HepG2 (cell line): ENCODE data around the gene LENEP. TPM values are rescaled to one million over a fixed set of nuclear protein-coding genes. Genes with fewer than 3 reads are reported as not detected.
A peak's percentile ranks its signal among the peaks of the same experiment; 100 is the strongest.

Source experiments
- CENPBD1 ChIP-seq: sonication (generic); formaldehyde crosslinking; IDR thresholded peaks from 2 replicates; pipeline ENCODE4 v1.8.0; 2022; ENCODE audit warnings: missing genetic modification reagents, low read depth, mild to moderate bottlenecking, borderline replicate concordance
- CTCF ChIP-seq: sonication (generic); formaldehyde crosslinking; IDR thresholded peaks from 2 replicates; pipeline ENCODE4 v1.5.0; 2020; ENCODE audit warnings: mild to moderate bottlenecking, missing genetic modification reagents, moderate library complexity
- DR1 ChIP-seq: sonication (generic); formaldehyde crosslinking; IDR thresholded peaks from 2 replicates; pipeline ENCODE4 v1.8.0; 2021; ENCODE audit warnings: mild to moderate bottlenecking, missing genetic modification reagents, inconsistent platforms
- GTF3A ChIP-seq: sonication (generic); formaldehyde crosslinking; conservative IDR thresholded peaks from 2 replicates; pipeline ENCODE4 v1.4.0; 2020; ENCODE audit warnings: mild to moderate bottlenecking, missing genetic modification reagents
- MBD4 ChIP-seq: IDR thresholded peaks from 2 replicates; pipeline ENCODE4 v1.6.1; 2012; ENCODE audit warnings: low read length, inconsistent platforms, borderline replicate concordance
- NFATC3 ChIP-seq: sonication (generic); formaldehyde crosslinking; IDR thresholded peaks from 2 replicates; pipeline ENCODE4 v1.5.1; 2020; ENCODE audit warnings: mild to moderate bottlenecking, missing genetic modification reagents
- SETDB1 ChIP-seq: sonication (generic); formaldehyde crosslinking; IDR thresholded peaks from 2 replicates; pipeline ENCODE4 v1.5.1; 2020; ENCODE audit warnings: missing genetic modification reagents, mild to moderate bottlenecking, borderline replicate concordance
- SRF ChIP-seq: IDR thresholded peaks from 2 replicates; pipeline ENCODE4 v1.6.1; 2011; ENCODE audit warnings: mild to moderate bottlenecking, low read depth, low read length, moderate library complexity
- TBX3 ChIP-seq: fragments of 450-650 bp; IDR thresholded peaks from 2 replicates; pipeline ENCODE4 v1.6.1; 2017; ENCODE audit warnings: antibody characterized with exemption, mild to moderate bottlenecking, inconsistent platforms, borderline replicate concordance
- THAP11 ChIP-seq: IDR thresholded peaks from 2 replicates; pipeline ENCODE4 v1.6.1; 2016; ENCODE audit warnings: missing biosample characterization, missing genetic modification reagents
- ZFP36L2 ChIP-seq: sonication (generic); formaldehyde crosslinking; IDR thresholded peaks from 2 replicates; pipeline ENCODE4 v1.4.0; 2020; ENCODE audit warnings: missing genetic modification reagents
- ZFP37 ChIP-seq: sonication (generic); formaldehyde crosslinking; IDR thresholded peaks from 2 replicates; pipeline ENCODE4 v1.4.0; 2020; ENCODE audit warnings: missing genetic modification reagents, borderline replicate concordance
- ZNF18 ChIP-seq: sonication (generic); formaldehyde crosslinking; IDR thresholded peaks from 2 replicates; pipeline ENCODE4 v1.8.0; 2022; ENCODE audit warnings: mild to moderate bottlenecking, missing genetic modification reagents; ENCODE audit not compliant: insufficient replicate concordance
- ZNF407 ChIP-seq: sonication (generic); formaldehyde crosslinking; IDR thresholded peaks from one replicate; pipeline ENCODE4 v1.5.1; 2020; ENCODE audit warnings: mild to moderate bottlenecking, missing genetic modification reagents; ENCODE audit errors: not compliant biosample characterization
- ZNF432 ChIP-seq: sonication (generic); formaldehyde crosslinking; IDR thresholded peaks from 2 replicates; pipeline ENCODE4 v1.5.0; 2020; ENCODE audit warnings: missing genetic modification reagents, mild to moderate bottlenecking, borderline replicate concordance
- ZNF749 ChIP-seq: sonication (generic); formaldehyde crosslinking; IDR thresholded peaks from 2 replicates; pipeline ENCODE4 v1.8.0; 2022; ENCODE audit warnings: mild to moderate bottlenecking, missing genetic modification reagents, moderate library complexity, borderline replicate concordance
- polyA plus RNA-seq, 8 experiments: library from polyadenylated mRNA; depleted of rRNA in 3 of 8; stranded (reverse) in 7 of 8; unstranded in 1 of 8; fragments of >200 nt; fragmentation: Illumina TruSeq in 4 of 8; extraction: Trizol in 4 of 8; gene quantifications; 2 replicates each; pipeline versions ENCODE4 v1.2.1 to v1.2.3, GENCODE V29; 2011 to 2016; ENCODE audit warnings: low read depth in 4 of 8, missing spikeins in 1 of 8, mixed read lengths in 1 of 8; ENCODE audit not compliant: insufficient read depth in 1 of 8
- total RNA-seq, 5 experiments: library from RNA; depleted of rRNA; stranded (reverse); fragments of >200 nt; fragmentation: Illumina TruSeq; extraction: Trizol; gene quantifications; 2 replicates each; pipeline ENCODE4 v1.2.3, GENCODE V29; 2016; ENCODE audit warnings: low read depth in 1 of 5

The LENEP gene
- total and polyA plus RNA-seq, 2 of the 13 experiments (the other 11 are each of a cell fraction or from before 2014, with no cell fraction given): 0.29 TPM; not detected in 1

GRCh38 chr1:155017041-155017945, 23.9 kb downstream of the LENEP start (continued):
- TF ChIP-seq CTCF (peak; percentile 99), NFATC3 (peak; percentile 82), GTF3A (CRISPR knock-in tag) (no peak), TBX3 (no peak), DR1 (CRISPR knock-in tag) (0 out of 2 replicates have a peak, but pooled peaks have one; percentile 48), ZNF749 (CRISPR knock-in tag) (no peak), ZFP36L2 (CRISPR knock-in tag) (no peak), THAP11 (CRISPR knock-in tag) (peak; percentile 82), ZNF18 (CRISPR knock-in tag) (no peak), ZNF432 (CRISPR knock-in tag) (no peak), SETDB1 (CRISPR knock-in tag) (no peak), MBD4 (no peak), SRF (no peak), ZNF407 (CRISPR knock-in tag) (peak; percentile 44), ZFP37 (CRISPR knock-in tag) (peak; percentile 32; the same call in 1 of the 2 replicates), CENPBD1 (CRISPR knock-in tag) (no peak)
